Measurements from ENCODE around the gene SLC6A7.
A peak's percentile ranks its signal among the peaks of the same experiment; 100 is the strongest.

Gene SLC6A7

GRCh38 chr5:150189326-150189725 is 536 bp upstream of the SLC6A7 start:
- peaks cover 38% of the 10 kb centered on the region for H3K27me3 ChIP-seq (ENCODE audit: insufficient read depth, poor library complexity, severe bottlenecking)
- no peak overlapping the region for H3K4me3 ChIP-seq (ENCODE audit: severe bottlenecking)

GRCh38 chr5:150190503-150190979 is 679 bp downstream of the SLC6A7 start:
- no peak overlapping the region for H3K4me3 ChIP-seq (ENCODE audit: severe bottlenecking)
- TF ChIP-seq CTCF (IDR thresholded peaks at IDR 0.05; ENCODE audit: poor library complexity, severe bottlenecking), result no peak
- peak; percentile 34; the same call in 1 of the 3 replicates for ATAC-seq (ENCODE audit: low read depth)

More at GRCh38 chr5:150189326-150189725, 536 bp upstream of the SLC6A7 start:
- no peak for DNase-seq (ENCODE audit: low spot score)
- Histone ChIP-seq H3K9me3 (ENCODE audit: severe bottlenecking) (no peaks in the 10 kb centered on the region), H3K4me1 (ENCODE audit: insufficient read depth, poor library complexity, severe bottlenecking) (no peaks in the 10 kb centered on the region), H3K27ac (ENCODE audit: poor library complexity, severe bottlenecking) (no peak overlapping the region), H3K36me3 (ENCODE audit: low read depth) (no peaks in the 10 kb centered on the region)
- no peak for ATAC-seq (ENCODE audit: low read depth)
- TF ChIP-seq CTCF (IDR thresholded peaks at IDR 0.05; ENCODE audit: poor library complexity, severe bottlenecking), result no peak

GRCh38 chr5:150190987-150191386 is 1.1 kb downstream of the SLC6A7 start:
- peaks cover 38% of the 10 kb centered on the region for H3K27me3 ChIP-seq (ENCODE audit: insufficient read depth, poor library complexity, severe bottlenecking)
- no peak overlapping the region for H3K4me3 ChIP-seq (ENCODE audit: severe bottlenecking)
- no peaks in the 10 kb centered on the region for H3K36me3 ChIP-seq (ENCODE audit: low read depth)

More at GRCh38 chr5:150190503-150190979, 679 bp downstream of the SLC6A7 start:
- H3K27me3 ChIP-seq (ENCODE audit: insufficient read depth, poor library complexity, severe bottlenecking), result peaks cover 38% of the 10 kb centered on the region
- no peaks in the 10 kb centered on the region for H3K9me3 ChIP-seq (ENCODE audit: severe bottlenecking)
- no peak for DNase-seq (ENCODE audit: low spot score)
- H3K27ac ChIP-seq (ENCODE audit: poor library complexity, severe bottlenecking), result no peak overlapping the region
- no peaks in the 10 kb centered on the region for H3K4me1 ChIP-seq (ENCODE audit: insufficient read depth, poor library complexity, severe bottlenecking)
- no peaks in the 10 kb centered on the region for H3K36me3 ChIP-seq (ENCODE audit: low read depth)

GRCh38 chr5:150192462-150192861 is 2.6 kb downstream of the SLC6A7 start:
- H3K36me3 ChIP-seq (ENCODE audit: low read depth), result no peaks in the 10 kb centered on the region
- ATAC-seq (ENCODE audit: low read depth), result no peak
- no peak for TF ChIP-seq CTCF (IDR thresholded peaks at IDR 0.05; ENCODE audit: poor library complexity, severe bottlenecking)
- DNase-seq (ENCODE audit: low spot score), result no peak
- no peak overlapping the region for H3K4me3 ChIP-seq (ENCODE audit: severe bottlenecking)
- H3K27ac ChIP-seq (ENCODE audit: poor library complexity, severe bottlenecking), result no peak overlapping the region
- peaks cover 36% of the 10 kb centered on the region for H3K27me3 ChIP-seq (ENCODE audit: insufficient read depth, poor library complexity, severe bottlenecking)
- no peaks in the 10 kb centered on the region for H3K4me1 ChIP-seq (ENCODE audit: insufficient read depth, poor library complexity, severe bottlenecking)
- H3K9me3 ChIP-seq (ENCODE audit: severe bottlenecking), result no peaks in the 10 kb centered on the region

More at GRCh38 chr5:150190987-150191386, 1.1 kb downstream of the SLC6A7 start:
- H3K27ac ChIP-seq (ENCODE audit: poor library complexity, severe bottlenecking), result no peak overlapping the region
- no peak for ATAC-seq (ENCODE audit: low read depth)
- TF ChIP-seq CTCF (IDR thresholded peaks at IDR 0.05; ENCODE audit: poor library complexity, severe bottlenecking), result no peak
- H3K4me1 ChIP-seq (ENCODE audit: insufficient read depth, poor library complexity, severe bottlenecking), result no peaks in the 10 kb centered on the region
- no peaks in the 10 kb centered on the region for H3K9me3 ChIP-seq (ENCODE audit: severe bottlenecking)
- no peak for DNase-seq (ENCODE audit: low spot score)

- no peak overlapping the region for H3K4me3 ChIP-seq (ENCODE audit: severe bottlenecking)
- H3K4me1 ChIP-seq (ENCODE audit: insufficient read depth, poor library complexity, severe bottlenecking), result no peaks in the 10 kb centered on the region
- no peak for ATAC-seq (ENCODE audit: low read depth)
- H3K27ac ChIP-seq (ENCODE audit: poor library complexity, severe bottlenecking), result no peak overlapping the region
- DNase-seq (ENCODE audit: low spot score), result no peak
- H3K27me3 ChIP-seq (ENCODE audit: insufficient read depth, poor library complexity, severe bottlenecking), result peaks cover 7% of the 10 kb centered on the region
- H3K9me3 ChIP-seq (ENCODE audit: severe bottlenecking), result no peaks in the 10 kb centered on the region
- H3K36me3 ChIP-seq (ENCODE audit: low read depth), result no peaks in the 10 kb centered on the region
- TF ChIP-seq CTCF (IDR thresholded peaks at IDR 0.05; ENCODE audit: poor library complexity, severe bottlenecking), result no peak
Measured at GRCh38 chr5:150195736-150196485, 6.0 kb downstream of the SLC6A7 start.

Measured in RWPE2 (cell line).